Activated T-cell treated with anti-CD3 and anti-CD28 coated beads for 4 hours (primary cell): ENCODE data around the gene GPR21.

Experiments used
- DNase-seq: peaks from one replicate; pipeline ENCODE4 v3.0.0-alpha.2; 2020

The GPR21 gene

GRCh38 chr9:123034881-123035510 lies 1.5 kb downstream of the GPR21 start:
- no peak for DNase-seq

GRCh38 chr9:123035791-123036190 lies 2.3 kb downstream of the GPR21 start:
- DNase-seq = no peak

GRCh38 chr9:123036893-123037545 lies 3.6 kb downstream of the GPR21 start:
- DNase-seq = no peak

GRCh38 chr9:123039617-123040219 lies 6.3 kb downstream of the GPR21 start:
- no peak for DNase-seq

GRCh38 chr9:123040801-123041200 lies 7.3 kb downstream of the GPR21 start:
- DNase-seq = no peak

- DNase-seq = no peak
Observed at GRCh38 chr9:123041489-123041888, 8.0 kb downstream of the GPR21 start.

GRCh38 chr9:123043081-123043939 lies 9.8 kb downstream of the GPR21 start:
- DNase-seq = no peak

GRCh38 chr9:123044586-123044985 lies 11.1 kb downstream of the GPR21 start:
- DNase-seq = no peak

- no peak for DNase-seq
Observed at GRCh38 chr9:123046406-123047195, 13.1 kb downstream of the GPR21 start.

GRCh38 chr9:123048748-123049147 lies 15.3 kb downstream of the GPR21 start:
- DNase-seq = no peak

- DNase-seq = no peak
Observed at GRCh38 chr9:123049589-123050222, 16.2 kb downstream of the GPR21 start.

- no peak for DNase-seq
Observed at GRCh38 chr9:123053046-123053445, 19.6 kb downstream of the GPR21 start.

- DNase-seq = no peak
Observed at GRCh38 chr9:123053711-123054110, 20.2 kb downstream of the GPR21 start.

- DNase-seq = no peak
Observed at GRCh38 chr9:123058834-123059233, 25.4 kb downstream of the GPR21 start.

- no peak for DNase-seq
Observed at GRCh38 chr9:123059472-123060220, 26.2 kb downstream of the GPR21 start.

- DNase-seq = no peak
Observed at GRCh38 chr9:123061216-123061615, 27.7 kb downstream of the GPR21 start.

- DNase-seq = no peak
Observed at GRCh38 chr9:123062351-123063176, 29.1 kb downstream of the GPR21 start.

- no peak for DNase-seq
Observed at GRCh38 chr9:123063177-123063598, 29.7 kb downstream of the GPR21 start.

- DNase-seq = no peak
Observed at GRCh38 chr9:123063896-123064295, 30.4 kb downstream of the GPR21 start.

- no peak for DNase-seq
Observed at GRCh38 chr9:123064716-123065115, 31.2 kb downstream of the GPR21 start.
